ENCODE measurements around the gene ABCA13.

ABCA13 gene

GRCh38 chr7:48515171-48515570, 343.9 kb downstream of the ABCA13 start (continued):
- TF ChIP-seq, protein P1, sequence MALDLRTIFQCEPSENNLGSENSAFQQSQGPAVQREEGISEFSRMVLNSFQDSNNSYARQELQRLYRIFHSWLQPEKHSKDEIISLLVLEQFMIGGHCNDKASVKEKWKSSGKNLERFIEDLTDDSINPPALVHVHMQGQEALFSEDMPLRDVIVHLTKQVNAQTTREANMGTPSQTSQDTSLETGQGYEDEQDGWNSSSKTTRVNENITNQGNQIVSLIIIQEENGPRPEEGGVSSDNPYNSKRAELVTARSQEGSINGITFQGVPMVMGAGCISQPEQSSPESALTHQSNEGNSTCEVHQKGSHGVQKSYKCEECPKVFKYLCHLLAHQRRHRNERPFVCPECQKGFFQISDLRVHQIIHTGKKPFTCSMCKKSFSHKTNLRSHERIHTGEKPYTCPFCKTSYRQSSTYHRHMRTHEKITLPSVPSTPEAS (tag by site-specific recombination; IDR thresholded peaks at IDR 0.05), result no peak
- no peak for TF ChIP-seq ZNF423 (tag by site-specific recombination; IDR thresholded peaks at IDR 0.05)
- TF ChIP-seq ZXDB (tag by site-specific recombination; IDR thresholded peaks at IDR 0.05), result no peak
- TF ChIP-seq ZNF174 (tag by site-specific recombination; IDR thresholded peaks at IDR 0.05), result no peak

DNA sequence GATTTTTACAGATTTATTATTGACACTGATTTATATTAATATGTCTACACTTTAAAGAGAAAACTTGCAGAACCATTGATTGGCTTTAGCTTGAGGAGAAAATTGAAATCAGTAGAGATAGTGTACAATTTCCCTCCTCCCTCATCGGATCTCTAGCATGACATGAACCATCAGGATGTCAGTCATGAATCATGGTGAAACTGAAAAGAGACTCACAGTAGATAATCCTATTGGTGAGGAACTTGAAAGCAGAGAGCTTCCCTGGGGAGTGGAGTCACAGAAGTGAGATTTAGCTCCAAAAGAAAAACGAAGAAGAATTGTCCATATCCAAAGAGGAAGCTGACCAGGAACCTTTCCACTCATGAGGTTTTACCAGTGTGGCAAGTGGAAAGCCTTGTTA, 346.8 kb downstream of the ABCA13 start:
- H3K9me3 ChIP-seq (ENCODE audit: control insufficient read depth, insufficient read depth, low read depth, low read length), result no peaks in the 10 kb centered on the region
- no peaks in the 10 kb centered on the region for H3K4me1 ChIP-seq (ENCODE audit: control insufficient read depth, insufficient read depth, low read length)
- no peak overlapping the region for H3K27ac ChIP-seq (ENCODE audit: extremely low read depth, low read depth, low read length)
- H3K36me3 ChIP-seq (ENCODE audit: control insufficient read depth in 2 of 2, insufficient read depth in 1 of 2, low read length in 2 of 2), result no peaks in the 10 kb centered on the region
- TF ChIP-seq, protein P2, sequence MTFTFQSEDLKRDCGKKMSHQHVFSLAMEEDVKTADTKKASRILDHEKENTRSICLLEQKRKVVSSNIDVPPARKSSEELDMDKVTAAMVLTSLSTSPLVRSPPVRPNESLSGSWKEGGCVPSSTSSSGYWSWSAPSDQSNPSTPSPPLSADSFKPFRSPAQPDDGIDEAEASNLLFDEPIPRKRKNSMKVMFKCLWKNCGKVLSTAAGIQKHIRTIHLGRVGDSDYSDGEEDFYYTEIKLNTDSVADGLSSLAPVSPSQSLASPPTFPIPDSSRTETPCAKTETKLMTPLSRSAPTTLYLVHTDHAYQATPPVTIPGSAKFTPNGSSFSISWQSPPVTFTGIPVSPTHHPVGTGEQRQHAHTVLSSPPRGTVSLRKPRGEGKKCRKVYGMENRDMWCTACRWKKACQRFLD (tag by site-specific recombination; IDR thresholded peaks at IDR 0.05), result no peak
- TF ChIP-seq ZNF785 (tag by site-specific recombination; IDR thresholded peaks at IDR 0.05) (no peak), ZNF426 (tag by site-specific recombination; IDR thresholded peaks at IDR 0.05) (no peak), ZNF529 (tag by site-specific recombination; IDR thresholded peaks at IDR 0.05; ENCODE audit: insufficient replicate concordance) (no peak), ZNF530 (tag by site-specific recombination; IDR thresholded peaks at IDR 0.05; ENCODE audit: low read depth) (no peak), ZNF488 (tag by site-specific recombination; IDR thresholded peaks at IDR 0.05) (no peak), HOXD13 (CRISPR knock-in tag; IDR thresholded peaks at IDR 0.05; ENCODE audit: borderline replicate concordance) (no peak), ZNF19 (tag by site-specific recombination; IDR thresholded peaks at IDR 0.05; ENCODE audit: low read depth) (no peak), RBAK (tag by site-specific recombination; IDR thresholded peaks at IDR 0.05) (no peak), ZNF621 (tag by site-specific recombination; IDR thresholded peaks at IDR 0.05) (no peak), ZIC2 (tag by site-specific recombination; IDR thresholded peaks at IDR 0.05) (no peak), ZSCAN16 (tag by site-specific recombination; IDR thresholded peaks at IDR 0.05) (no peak), ZNF391 (tag by site-specific recombination; IDR thresholded peaks at IDR 0.05; ENCODE audit: borderline replicate concordance, low read depth) (no peak), ZNF48 (tag by site-specific recombination; IDR thresholded peaks at IDR 0.05) (no peak), ZNF610 (tag by site-specific recombination; IDR thresholded peaks at IDR 0.05; ENCODE audit: borderline replicate concordance) (no peak), ZNF292 (tag by site-specific recombination; IDR thresholded peaks at IDR 0.05; ENCODE audit: borderline replicate concordance, low read depth) (no peak)
- TF ChIP-seq, protein P3, sequence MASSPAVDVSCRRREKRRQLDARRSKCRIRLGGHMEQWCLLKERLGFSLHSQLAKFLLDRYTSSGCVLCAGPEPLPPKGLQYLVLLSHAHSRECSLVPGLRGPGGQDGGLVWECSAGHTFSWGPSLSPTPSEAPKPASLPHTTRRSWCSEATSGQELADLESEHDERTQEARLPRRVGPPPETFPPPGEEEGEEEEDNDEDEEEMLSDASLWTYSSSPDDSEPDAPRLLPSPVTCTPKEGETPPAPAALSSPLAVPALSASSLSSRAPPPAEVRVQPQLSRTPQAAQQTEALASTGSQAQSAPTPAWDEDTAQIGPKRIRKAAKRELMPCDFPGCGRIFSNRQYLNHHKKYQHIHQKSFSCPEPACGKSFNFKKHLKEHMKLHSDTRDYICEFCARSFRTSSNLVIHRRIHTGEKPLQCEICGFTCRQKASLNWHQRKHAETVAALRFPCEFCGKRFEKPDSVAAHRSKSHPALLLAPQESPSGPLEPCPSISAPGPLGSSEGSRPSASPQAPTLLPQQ (tag by site-specific recombination; IDR thresholded peaks at IDR 0.05), result no peak
- ChIA-PET POLR2A (no interaction called here), CTCF (no interaction called here)
- H3K4me3 ChIP-seq (ENCODE audit: low read depth, low read length), result no peak overlapping the region

GRCh38 chr7:48522692-48523091, 351.4 kb downstream of the ABCA13 start:
- Histone ChIP-seq H3K4me1 (ENCODE audit: control insufficient read depth, insufficient read depth, low read length) (no peaks in the 10 kb centered on the region), H3K9me3 (ENCODE audit: control insufficient read depth, insufficient read depth, low read depth, low read length) (no peaks in the 10 kb centered on the region), H3K27ac (ENCODE audit: extremely low read depth, low read depth, low read length) (no peak overlapping the region), H3K4me3 (ENCODE audit: low read depth, low read length) (no peak overlapping the region), H3K36me3 (ENCODE audit: control insufficient read depth in 2 of 2, insufficient read depth in 1 of 2, low read length in 2 of 2) (no peaks in the 10 kb centered on the region)
- ChIA-PET POLR2A (no interaction called here), CTCF (no interaction called here)
- TF ChIP-seq ZNF121 (tag by site-specific recombination; IDR thresholded peaks at IDR 0.05) (no peak), ZNF16 (tag by site-specific recombination; IDR thresholded peaks at IDR 0.05; ENCODE audit: low read depth) (no peak), ZNF555 (tag by site-specific recombination; conservative IDR thresholded peaks at IDR 0.05) (no peak), ZNF433 (tag by site-specific recombination; IDR thresholded peaks at IDR 0.05; ENCODE audit: low read depth) (no peak), ZBTB26 (tag by site-specific recombination; optimal IDR thresholded peaks at IDR 0.05) (no peak), ZIC2 (tag by site-specific recombination; IDR thresholded peaks at IDR 0.05) (no peak)
- TF ChIP-seq, protein P4, sequence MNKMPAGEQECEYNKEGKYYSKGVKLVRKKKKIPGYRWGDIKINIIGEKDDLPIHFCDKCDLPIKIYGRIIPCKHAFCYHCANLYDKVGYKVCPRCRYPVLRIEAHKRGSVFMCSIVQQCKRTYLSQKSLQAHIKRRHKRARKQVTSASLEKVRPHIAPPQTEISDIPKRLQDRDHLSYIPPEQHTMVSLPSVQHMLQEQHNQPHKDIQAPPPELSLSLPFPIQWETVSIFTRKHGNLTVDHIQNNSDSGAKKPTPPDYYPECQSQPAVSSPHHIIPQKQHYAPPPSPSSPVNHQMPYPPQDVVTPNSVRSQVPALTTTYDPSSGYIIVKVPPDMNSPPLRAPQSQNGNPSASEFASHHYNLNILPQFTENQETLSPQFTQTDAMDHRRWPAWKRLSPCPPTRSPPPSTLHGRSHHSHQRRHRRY (tag by site-specific recombination; IDR thresholded peaks at IDR 0.05), result no peak
